ENCODE measurements around the gene SPRED2. TPM values are rescaled to one million over a fixed set of nuclear protein-coding genes. Genes with fewer than 3 reads are reported as not detected.

SPRED2 gene
- total RNA-seq, 4 donors from 2014 or later: 15.6 to 63.0 (median 44.8) TPM

- no peak for DNase-seq
- intact Hi-C loops (cut with DNase I; ENCODE audit: low total_unique reads): no loop called here
- Histone ChIP-seq H3K36me3 (no peaks in the 10 kb centered on the region), H3K4me3 (no peak overlapping the region), H3K9me3 (no peaks in the 10 kb centered on the region), H3K27me3 (no peaks in the 10 kb centered on the region), H3K4me1 (no peaks in the 10 kb centered on the region), H3K27ac (no peak overlapping the region)
- TF ChIP-seq POLR2A (IDR thresholded peaks at IDR 0.05): no peak
- no peak for TF ChIP-seq CTCF (IDR thresholded peaks at IDR 0.05)
Measured at GRCh38 chr2:65413106-65413505, 19.3 kb downstream of the SPRED2 start.

- TF ChIP-seq POLR2A (IDR thresholded peaks at IDR 0.05): no peak
- TF ChIP-seq CTCF (IDR thresholded peaks at IDR 0.05): no peak
- no peak overlapping the region for H3K27ac ChIP-seq
- no peaks in the 10 kb centered on the region for H3K4me1 ChIP-seq
- DNase-seq: no peak
- no peaks in the 10 kb centered on the region for H3K9me3 ChIP-seq
- H3K4me3 ChIP-seq: no peak overlapping the region
- no peaks in the 10 kb centered on the region for H3K27me3 ChIP-seq
- intact Hi-C loops (cut with DNase I; ENCODE audit: low total_unique reads): no loop called here
- H3K36me3 ChIP-seq: no peaks in the 10 kb centered on the region
Measured at GRCh38 chr2:65411056-65411795, 21.2 kb downstream of the SPRED2 start.

- H3K36me3 ChIP-seq: no peaks in the 10 kb centered on the region
- H3K4me1 ChIP-seq: peaks cover 0 to 4% of the 10 kb centered on the region in 2 donors
- H3K4me3 ChIP-seq: no peak overlapping the region
- no peaks in the 10 kb centered on the region for H3K27me3 ChIP-seq
- no peaks in the 10 kb centered on the region for H3K9me3 ChIP-seq
- no peak overlapping the region for H3K27ac ChIP-seq
- intact Hi-C loops (cut with DNase I; ENCODE audit: low total_unique reads): no loop called here
- no peak for DNase-seq
- TF ChIP-seq CTCF (IDR thresholded peaks at IDR 0.05): no peak
Measured at GRCh38 chr2:65409045-65409444, 23.4 kb downstream of the SPRED2 start.

- Histone ChIP-seq H3K4me1 (peaks cover 0 to 4% of the 10 kb centered on the region in 2 donors), H3K27me3 (no peaks in the 10 kb centered on the region), H3K27ac (no peak overlapping the region), H3K9me3 (no peaks in the 10 kb centered on the region), H3K4me3 (no peak overlapping the region), H3K36me3 (no peaks in the 10 kb centered on the region)
- no peak for DNase-seq
- intact Hi-C loops (cut with DNase I; ENCODE audit: low total_unique reads): no loop called here
- TF ChIP-seq POLR2A (IDR thresholded peaks at IDR 0.05): no peak
- TF ChIP-seq CTCF (IDR thresholded peaks at IDR 0.05): no peak
Measured at GRCh38 chr2:65407240-65407639, 25.2 kb downstream of the SPRED2 start.

- Histone ChIP-seq H3K27me3 (no peaks in the 10 kb centered on the region), H3K4me1 (peaks cover 0 to 4% of the 10 kb centered on the region in 2 donors), H3K9me3 (no peaks in the 10 kb centered on the region), H3K36me3 (no peaks in the 10 kb centered on the region), H3K27ac (peak overlapping the region in 1 of 2 donors; percentile 23), H3K4me3 (no peak overlapping the region)
- intact Hi-C loops (cut with DNase I; ENCODE audit: low total_unique reads): no loop called here
- DNase-seq: no peak
- TF ChIP-seq POLR2A (IDR thresholded peaks at IDR 0.05): no peak
- no peak for TF ChIP-seq CTCF (IDR thresholded peaks at IDR 0.05)
Measured at GRCh38 chr2:65404988-65405697, 27.3 kb downstream of the SPRED2 start.

Data from uterus (tissue), 4 donors.